DMS79 treated with DMSO at 0.1 percent for 48 hours (cell line): ENCODE results near the gene ABL2.
A peak's percentile ranks its signal among the peaks of the same experiment; 100 is the strongest.
"Not testable (repeated sequence)": the region's sequence is repeated elsewhere in the genome, so short reads cannot be mapped to it uniquely, and the experiment has no call there.

ENCODE experiments used
- DNase-seq: peaks from one replicate; lab custom pipeline; 2025; lab: John Stamatoyannopoulos, UW

The ABL2 gene

DNA sequence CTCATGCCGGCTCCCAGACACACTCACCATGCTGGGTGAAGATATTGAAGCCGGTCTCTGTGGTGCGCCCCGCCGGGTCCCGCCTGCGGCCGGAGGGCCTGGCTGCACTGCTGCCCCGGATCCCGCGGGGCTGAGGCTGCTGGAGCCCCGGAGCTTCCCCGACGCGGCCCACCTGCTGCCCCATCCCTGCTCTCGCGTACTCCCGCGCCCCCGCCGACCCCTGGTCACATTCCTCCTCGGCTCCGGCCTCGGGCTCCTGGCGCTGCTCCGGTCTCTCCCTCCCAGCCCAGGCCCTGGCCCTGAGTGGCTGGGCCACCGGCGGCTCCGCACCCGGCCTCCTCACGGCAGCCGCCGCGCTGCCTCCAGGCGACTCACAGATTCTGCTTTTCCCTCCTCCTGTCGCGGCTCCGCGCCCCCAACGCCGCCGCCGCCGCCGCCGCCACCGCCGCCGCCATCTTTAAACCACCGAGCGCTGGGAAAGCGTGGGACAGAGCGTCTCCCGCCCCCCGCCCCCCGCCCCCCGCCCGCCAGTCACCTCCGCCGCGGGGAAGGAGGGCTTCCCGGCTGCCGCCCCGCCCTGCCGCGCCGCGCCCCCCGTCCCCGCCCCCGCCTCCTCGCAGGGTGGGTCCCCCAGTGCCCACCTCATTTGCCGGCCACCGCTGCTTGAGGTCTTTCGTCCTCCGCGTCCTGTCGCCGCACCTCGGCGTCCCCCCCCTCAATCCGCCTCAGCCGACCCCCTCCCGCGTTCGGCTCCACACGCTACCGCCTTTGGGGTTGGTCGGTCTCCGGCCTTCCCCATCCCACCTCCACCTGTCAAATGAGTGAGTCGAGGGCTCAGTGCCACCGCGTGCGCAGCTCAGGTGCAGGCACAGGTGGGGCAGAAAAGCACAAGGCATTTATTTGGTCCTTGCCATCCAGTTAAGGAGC is at the start of gene ABL2:
Gene ABL2 (minus strand): TSS at position 464 of the 927 bp plus-strand sequence. CDS start 280 bp downstream, at position 184.
- DNase-seq: peak; percentile 52

DNA sequence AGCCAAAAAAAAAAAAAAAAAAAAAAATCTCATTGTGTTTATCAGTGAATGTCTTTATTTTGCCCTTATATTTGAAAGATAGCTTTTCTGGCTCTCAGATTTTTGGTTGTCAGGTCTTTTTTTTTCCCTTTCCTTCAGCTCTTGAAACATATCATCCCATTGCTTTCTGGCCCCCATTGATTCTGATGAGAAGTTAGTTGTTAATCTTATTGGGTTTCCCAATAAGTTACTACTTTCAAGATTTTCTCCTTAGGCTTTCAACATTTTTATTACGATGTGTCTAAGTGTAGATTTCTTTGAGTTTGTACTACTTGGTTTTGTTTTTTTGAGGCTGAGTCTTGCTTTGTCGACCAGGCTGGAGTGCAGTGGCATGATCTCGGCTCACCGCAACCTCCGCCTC is 49.4 kb upstream of the ABL2 start:
- no peak for DNase-seq

DNA sequence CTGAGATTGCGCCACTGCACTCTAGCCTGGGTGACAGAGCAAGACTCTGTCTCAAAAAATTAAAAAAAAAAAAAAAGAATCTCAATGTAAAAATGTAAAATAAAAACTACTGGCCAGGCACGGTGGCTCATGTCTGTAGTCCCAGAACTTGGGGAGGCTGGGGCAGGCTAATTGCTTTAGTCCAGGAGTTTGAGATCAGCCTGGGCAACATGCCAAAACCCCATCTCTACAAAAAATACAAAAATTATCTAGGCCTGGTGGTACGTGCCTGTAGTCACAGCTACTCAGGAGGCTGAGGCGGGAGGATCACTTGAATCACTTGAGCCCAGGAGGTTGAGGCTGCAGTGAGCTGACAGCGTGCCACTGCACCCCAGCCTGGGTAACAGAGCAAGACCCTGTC is 44.9 kb upstream of the ABL2 start:
- not testable (repeated sequence) for DNase-seq

DNA sequence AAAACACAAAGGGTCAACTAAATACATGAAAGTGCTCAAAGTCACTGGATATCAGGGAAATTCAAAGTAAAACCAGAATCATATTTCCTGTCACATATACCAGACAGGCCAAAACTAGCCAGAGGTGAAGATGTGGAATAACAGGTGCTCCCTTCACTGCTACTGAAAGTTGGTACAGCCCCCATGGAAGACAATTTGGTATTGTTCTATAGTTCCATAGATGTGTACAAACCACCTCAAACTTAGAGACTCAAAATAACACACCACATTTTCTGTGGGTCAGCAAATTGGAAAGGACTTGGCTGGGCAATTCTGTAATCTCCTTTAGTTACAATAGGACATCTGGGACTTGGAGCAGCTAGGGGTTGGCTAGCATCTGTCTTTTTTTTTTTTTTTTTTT is 39.6 kb upstream of the ABL2 start:
- DNase-seq: no peak

DNA sequence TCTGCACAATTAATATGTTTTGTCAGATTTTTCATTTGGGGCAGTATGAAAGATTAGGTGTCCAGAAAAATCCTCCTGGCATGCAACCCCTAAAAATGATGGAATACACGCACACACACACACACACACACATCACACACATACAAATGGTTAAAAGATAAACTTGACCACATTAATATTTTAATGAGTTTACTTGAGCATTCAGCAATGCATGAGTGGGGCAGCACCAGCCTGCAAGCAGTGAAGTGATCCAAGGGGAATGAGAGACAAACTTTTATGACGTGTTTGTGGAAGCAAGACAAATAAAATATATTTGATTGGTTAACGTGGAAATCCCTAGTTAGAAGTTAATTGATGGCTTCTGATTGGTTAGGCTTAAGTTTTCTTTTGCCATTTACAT is 35.0 kb upstream of the ABL2 start:
- no peak for DNase-seq

DNA sequence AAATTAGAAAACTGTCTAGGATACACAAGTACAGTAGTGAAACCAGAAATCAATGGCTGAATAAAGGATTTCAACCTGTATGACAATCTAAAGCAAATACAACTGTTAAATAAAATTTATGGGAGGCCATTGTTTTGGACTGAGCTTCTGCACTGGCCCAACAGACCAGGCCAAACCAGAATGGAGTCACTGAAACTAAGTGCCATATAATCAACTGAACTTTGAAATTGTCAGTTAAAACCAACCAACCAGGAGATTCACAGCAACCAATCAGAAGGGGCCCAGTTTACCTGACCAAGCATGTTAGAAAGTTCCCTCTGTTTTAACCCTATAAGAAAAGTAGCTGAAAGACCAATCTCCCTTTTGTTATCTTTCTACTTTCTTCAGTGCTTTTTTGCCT is 33.6 kb upstream of the ABL2 start:
- DNase-seq: no peak

DNA sequence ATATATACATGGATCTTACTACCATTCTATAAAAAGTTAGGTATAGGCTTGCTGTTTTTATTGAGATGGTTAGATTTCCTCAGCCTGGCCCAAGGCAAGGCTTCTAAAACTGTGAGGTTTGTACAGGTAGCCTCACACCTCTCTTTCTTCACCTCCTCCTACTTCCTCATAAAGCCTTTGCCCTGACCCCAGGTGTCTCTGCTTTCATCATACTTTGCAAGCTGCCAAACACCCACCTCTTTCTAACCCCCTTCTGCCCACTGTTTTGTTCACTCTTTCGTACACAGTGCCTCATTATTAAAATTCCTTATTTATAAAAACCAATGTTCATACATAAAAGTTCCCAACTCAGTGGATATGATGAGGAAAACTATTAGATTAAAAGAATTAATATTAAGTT is 32.7 kb upstream of the ABL2 start:
- no peak for DNase-seq

DNA sequence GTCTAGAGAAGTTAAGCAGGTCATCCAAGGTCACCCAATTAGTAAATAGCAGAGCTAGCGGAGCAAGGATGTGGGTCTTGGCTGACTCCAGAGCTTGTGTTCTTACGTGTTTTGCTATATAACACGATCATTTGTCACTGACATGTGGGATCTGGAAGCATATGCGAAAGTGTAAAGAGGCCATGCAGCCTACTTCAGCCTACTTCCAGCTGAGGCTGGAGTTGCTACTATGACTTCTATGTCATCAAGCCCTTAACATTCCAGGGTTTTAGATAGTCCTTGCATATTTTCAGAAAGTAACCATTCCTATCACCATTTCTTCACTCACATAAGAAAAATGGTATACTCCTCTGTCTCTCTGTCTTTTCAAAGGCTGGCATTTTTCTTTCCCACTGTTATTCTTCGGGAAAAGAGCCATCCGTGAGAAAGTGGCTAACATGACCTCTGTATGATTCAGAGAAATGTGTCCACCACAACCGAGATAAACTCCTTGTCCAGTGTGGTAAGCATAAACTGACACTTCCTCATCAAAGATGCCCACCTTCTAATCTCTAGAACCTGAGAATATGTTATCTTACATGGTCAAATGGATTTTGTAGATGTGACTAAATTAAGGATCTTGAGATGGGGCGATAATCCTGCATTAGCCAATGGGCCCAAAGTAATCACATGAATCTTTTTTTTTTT is 24.0 kb upstream of the ABL2 start:
- DNase-seq: no peak

DNA sequence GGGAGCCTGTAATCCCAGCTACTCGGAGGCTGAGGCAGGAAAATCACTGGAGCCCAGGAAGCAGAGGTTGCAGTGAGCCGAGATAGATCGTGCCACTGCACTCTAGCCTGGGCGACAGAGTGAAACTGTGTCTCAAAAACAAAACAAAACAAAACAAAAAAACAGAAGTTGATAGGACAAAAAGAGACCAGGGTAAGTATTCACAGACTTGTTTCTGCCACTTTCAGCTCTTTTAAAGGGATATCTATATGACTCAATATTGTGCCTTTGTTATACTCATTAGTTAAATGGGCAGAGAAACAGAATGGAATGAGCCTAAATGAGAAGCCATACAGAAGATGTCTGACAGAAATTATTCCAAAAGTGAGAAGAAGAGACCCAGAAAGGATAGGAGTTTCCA is 23.1 kb upstream of the ABL2 start:
- DNase-seq: no peak

DNA sequence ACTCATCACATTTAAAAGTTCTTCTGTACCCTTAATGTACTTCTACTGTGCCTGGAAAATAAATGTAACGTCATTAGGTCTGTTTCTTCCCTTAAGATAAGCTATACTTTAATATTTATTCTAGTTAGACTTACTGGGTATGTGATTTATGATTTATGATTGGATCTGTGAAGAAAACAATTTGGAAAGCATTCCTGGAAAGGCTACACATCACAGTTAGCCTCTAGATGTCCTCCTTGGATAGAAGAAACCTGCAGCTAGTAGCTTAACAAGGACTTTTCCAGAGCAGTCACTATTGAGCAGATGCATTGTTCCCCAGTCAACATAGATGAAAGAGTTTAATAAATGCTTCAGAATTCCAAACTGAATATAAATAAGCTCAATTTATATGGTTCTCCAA is 22.2 kb upstream of the ABL2 start:
- DNase-seq: no peak

DNA sequence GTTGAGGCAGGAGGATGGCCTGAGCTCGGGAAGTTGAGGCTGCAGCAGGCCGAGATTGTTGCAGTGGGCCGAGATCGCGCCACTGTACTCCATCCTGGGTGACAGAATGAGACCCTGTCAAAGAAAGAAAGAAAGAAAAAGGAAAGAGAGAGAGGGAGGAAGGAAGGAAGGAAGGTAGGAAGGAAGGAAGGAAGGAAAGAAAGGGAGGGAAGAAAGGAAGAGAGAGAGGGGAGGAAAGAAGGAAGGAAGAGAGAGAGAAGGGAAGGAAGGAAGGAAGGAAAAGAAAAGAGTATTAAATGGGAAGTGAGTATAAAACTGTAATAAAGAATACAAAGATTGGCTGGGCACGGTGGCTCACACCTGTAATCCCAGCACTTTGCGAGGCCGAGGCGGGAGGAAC is 18.4 kb upstream of the ABL2 start:
- DNase-seq: no peak

DNA sequence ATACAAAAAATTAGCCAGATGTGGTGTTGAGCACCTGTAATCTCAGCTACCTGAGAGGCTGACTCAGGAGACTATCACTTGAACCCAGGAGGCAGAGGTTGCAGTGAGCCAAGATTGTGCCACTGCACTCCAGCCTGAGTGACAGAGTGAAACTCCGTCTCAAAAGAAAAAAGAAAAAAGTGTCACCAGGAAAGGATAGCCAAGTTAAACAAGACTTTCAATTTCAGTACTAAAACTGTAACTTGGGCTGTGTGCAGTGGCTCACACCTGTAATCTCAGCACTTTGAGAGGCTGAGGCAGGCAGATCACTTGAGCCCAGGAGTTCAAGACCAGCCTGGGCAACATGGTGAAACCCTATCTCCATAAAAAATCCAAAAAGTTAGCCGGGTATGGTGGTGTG is 15.9 kb upstream of the ABL2 start:
- DNase-seq: not testable (repeated sequence)

DNA sequence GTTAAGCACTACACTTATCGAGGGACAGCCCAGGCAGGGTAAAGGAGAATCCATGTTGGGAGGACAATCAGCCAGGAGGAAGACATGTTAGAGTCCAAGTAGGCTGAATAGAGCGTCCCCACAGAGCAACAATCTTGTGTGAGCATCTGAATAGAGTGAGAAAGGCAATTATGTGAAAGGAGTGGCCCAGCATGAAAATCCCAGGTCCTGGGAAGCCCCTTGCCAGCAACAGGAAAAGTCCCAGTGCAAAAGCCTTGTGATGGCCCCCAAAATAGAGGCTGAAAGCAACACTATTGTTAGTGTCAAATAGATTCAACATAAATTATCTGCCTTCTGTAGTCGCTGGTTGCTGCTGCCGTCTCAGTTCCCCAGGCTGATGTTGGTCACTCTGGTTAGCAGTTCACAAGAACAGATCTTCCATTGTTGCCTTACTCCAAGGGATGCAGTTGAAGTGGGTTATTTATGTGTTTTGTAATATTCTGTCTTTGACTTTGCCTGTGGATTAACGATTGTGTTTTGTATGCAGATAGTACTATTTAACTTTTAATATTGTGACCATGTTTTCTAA is 12.1 kb upstream of the ABL2 start:
- DNase-seq: no peak

DNA sequence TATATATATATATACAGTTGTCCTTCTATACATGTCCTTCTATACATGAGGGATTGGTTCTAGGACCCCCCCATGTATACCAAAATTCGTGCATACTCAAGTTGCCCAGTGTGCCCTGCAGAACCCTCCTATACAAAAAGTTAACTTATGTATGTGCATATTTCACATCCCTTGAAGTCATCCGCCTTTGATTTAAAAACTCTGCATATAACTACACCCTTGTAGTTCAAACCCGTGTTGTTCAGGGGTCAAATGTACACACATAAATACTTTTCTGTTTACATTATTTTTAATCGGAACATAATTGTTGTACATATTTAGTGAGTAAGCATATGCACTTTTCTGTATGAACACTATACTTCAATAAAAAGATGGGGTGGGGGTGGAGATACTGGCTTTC is 7.7 kb upstream of the ABL2 start:
- DNase-seq: no peak

DNA sequence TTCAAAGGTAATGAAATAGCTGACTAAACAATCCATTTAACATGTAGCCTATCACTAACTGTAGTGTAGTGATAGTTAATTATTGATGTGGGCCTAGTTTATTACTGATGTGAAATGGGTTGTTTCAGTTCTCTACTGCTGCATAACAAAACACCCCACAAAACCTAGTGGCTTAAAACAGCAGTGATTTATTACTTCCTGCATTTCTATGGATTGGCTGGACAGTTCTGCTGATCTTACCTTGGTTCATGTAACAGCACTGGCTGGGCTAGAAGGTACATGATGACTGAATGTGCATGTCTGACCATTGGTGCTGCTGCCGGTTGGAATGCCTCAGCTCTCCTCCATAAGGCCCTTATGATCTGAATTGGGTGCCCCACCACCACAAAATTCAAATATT is 5.4 kb upstream of the ABL2 start:
- no peak for DNase-seq

DNA sequence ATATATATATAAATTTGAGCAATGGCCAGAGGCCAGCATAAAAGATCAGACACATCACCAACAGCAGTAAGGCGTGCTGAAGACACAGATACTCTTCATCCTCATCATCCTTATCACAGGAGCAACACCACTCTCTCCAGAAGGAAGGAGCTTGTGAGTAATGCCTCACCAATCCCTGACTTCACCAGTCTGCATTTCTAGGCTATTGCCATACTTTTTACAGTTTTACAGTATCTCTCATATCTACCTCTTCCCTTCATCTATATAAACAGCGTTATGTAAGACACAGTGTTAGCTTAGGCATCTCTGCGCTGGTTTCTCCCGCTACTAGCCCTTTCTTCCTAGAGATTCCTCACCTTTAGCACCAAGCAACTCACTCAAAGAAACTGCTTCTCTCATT is 2.4 kb upstream of the ABL2 start:
- no peak for DNase-seq

DNA sequence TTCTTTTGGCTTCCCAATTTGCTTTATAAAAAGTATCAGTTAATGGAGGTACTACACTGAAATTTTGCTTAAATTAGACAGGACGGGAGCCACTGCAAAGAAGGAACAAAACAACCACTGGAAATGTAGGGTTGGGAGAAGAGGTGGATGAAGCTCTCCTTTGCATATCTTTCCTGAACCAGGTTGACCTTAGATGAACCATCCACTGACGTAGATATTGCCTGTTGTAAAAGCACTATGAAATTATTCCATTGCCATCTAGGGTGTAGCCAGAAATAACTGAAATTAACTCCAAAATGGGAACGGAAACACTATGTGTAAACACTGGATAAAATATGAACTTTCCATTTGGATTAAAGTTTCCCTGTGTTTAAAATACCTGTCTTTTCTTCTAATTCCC is 1.2 kb upstream of the ABL2 start:
- no peak for DNase-seq

DNA sequence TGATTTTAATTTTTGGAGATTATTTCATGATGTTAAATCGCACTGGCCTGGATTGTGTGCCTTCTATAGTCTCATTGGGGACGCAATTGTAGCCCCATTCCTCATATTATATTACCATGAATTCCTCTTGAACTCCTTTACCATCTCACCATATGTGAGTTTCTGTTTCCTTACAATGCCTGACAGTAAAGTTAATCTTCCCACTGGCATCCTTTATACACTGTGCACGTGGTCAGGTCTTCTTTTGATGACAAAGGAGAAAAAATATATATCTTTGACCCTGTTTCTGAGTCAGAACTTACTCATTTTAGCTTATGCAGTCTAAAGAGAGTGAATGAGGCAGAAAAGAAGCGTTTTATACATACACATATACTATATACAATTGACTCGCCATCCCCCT is 774 bp upstream of the ABL2 start:
- DNase-seq: no peak

DNA sequence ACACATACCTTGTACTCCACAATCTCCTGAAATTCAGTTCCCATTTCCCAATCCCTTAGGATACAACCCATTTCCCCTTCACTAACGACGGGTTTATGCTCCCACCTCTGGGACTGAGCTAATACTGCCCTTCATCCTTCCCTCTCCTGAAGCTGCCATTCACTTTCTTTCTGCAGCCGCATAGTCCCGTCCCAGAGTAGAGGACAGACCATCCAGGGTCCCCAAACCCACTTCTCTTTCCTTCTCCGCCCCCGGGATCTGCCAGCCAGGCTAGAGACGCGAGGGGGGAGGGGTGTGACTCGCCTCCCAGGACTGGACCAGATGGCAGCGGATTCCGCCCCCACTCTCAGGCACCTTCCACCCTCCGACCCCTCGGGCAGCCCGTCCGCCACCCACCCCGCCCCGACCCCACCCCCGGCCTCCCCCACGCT is 679 bp downstream of the ABL2 start:
- DNase-seq: peak; percentile 22

DNA sequence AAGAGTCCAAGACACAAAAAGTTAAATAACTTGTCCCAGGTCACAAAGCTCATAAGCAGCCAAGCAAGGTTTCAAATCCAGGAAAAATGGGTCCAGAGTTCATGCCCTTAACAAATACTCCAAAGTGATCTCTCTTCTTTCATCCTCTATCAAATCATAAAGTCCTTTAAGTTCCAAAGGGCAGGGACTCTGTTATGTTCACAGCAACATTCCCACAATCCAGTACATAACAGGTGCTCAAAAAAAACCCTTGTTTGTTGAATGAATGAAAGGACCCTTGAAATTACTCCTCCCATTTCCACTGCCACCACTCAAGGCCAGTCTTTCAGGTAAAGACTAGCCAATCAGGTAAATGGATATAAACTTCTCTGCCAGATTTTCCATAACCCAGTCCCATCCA is 2.7 kb downstream of the ABL2 start:
- DNase-seq: no peak

DNA sequence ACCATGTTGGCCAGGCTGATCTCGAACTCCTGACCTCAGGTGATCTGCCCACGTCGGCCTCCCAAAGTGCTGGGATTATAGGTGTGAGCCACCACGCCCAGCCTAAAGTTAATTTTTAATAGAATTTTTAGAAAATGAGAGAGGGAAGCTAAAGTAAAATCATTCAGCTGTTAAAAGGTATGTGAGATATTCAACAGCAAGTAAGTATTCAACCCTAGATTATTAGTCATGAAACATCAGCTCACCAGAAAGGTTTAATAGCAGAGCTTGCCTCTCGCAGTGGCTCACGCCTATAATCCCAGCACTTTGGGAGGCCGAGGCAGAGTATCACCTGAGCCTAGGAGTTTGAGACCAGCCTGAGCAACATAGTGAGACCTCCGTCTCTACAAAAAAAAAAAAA is 5.0 kb downstream of the ABL2 start:
- DNase-seq: not testable (repeated sequence)

DNA sequence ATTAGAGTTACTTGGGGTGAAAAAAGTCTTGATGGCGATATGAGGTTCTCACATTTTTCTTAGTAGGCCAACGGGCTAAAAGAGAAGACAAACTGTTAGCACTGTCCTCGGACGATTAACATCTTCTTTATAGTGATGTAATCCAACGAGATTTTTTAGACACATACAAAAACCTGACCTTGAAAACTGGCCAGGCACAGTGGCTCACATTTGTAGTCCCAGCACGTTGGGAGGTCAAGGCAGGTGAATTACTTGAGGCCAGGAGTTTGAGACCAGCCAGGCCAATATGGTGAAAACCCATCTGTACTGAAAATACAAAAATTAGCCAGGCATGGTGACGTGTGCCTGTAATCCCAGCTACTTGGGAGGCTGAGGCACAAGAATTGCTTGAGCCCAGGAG is 8.4 kb downstream of the ABL2 start:
- not testable (repeated sequence) for DNase-seq

DNA sequence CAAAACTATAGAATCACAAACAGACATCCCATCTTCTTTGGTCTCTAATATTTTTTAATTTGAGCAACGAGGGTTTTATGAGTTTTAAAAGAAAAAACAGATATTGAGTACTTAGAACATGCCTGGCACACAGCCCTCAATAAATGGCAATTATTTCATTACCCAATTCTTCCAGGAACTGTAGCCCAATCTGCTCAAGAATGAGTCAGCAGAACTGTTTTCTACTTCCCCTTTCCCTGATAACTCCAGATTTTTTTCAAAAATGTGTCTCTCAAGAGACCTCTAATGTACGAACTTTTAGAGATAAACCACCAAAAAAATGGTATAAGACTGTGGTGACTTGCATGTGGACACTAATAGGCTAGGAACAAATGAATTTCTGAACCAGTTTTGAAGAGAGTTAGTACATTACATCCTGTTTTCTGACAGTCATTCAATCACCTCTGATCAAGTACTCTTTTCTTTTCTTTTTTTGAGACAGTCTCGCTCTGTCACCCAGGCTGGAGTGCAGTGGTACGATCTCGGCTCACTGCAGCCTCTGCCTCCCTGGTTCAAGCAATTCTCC is 11.5 kb downstream of the ABL2 start:
- DNase-seq: no peak
